Measurements from ENCODE around the gene SLC28A1.

SLC28A1 gene

DNA sequence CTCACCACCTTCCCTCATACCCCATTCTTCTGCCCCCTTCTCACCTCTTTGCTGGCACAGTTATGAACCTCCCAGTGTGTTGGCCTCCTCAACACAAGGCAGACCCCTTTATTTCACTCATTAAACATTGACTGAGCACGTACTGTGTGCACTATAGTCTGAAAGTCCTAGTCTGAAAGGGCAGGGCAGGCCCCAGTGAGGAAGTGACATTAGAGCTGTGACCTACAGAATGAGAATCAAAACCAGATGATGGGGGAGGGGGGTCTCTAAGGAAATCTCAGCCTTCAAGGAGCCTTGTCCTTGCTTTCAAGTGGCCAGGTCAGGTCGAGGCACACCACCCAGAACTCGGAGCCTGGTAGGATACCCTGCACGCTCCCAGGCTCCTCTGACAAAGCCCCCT lies 3.5 kb downstream of the SLC28A1 start:
- no peak for DNase-seq

DNA sequence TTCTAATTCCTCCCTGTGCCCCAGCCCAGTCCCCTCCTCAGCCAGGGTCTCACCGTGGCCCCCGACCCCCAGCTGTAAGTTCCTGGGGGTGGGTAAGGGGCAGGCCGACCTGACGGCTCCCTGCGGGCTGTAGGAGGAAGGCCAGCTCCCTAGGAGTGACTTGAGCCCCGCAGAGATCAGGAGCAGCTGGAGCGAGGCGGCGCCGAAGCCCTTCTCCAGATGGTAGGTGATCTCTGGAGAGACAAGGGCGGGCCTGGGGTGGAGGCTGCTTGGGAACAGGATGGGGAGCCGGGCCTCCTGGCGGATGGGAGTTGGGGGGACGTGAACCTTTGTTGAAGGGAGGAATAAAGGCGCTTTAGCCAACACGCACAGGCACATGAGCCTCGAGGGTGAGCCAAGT lies 4.2 kb downstream of the SLC28A1 start:
- DNase-seq: no peak

DNA sequence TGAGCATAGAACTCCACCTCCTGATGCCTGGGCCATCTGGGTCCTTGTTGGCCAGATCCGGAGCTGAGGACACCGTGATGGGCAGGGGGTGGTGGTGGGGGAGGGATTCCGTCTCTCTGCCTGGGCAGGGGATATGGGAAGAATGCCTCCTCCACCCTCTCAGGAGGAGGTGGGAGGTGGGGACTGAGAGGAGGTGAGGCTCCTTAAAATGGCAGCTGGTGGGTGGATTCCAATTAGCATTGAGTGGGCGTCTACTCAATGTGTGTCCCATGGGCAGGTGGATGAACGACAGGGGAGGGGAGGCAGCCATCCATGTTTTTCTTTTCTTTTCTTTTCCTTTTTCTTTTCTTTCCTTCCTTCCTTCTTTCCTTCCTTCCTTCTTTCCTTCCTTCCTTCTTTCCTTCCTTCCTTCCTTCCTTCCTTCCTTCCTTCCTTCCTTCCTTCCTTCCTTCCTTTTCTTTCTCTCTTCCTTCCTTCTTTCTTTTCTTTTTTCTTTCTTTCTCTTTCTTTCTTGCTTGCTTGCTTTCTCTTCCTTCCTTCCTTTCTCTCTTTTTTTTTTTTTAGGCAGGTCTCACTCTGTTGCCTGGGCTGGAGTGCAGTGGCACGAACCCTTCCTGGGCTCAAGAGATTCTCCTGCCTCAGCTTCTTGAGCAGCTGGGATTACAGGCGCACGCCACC lies 5.0 kb downstream of the SLC28A1 start:
- DNase-seq: no peak

DNA sequence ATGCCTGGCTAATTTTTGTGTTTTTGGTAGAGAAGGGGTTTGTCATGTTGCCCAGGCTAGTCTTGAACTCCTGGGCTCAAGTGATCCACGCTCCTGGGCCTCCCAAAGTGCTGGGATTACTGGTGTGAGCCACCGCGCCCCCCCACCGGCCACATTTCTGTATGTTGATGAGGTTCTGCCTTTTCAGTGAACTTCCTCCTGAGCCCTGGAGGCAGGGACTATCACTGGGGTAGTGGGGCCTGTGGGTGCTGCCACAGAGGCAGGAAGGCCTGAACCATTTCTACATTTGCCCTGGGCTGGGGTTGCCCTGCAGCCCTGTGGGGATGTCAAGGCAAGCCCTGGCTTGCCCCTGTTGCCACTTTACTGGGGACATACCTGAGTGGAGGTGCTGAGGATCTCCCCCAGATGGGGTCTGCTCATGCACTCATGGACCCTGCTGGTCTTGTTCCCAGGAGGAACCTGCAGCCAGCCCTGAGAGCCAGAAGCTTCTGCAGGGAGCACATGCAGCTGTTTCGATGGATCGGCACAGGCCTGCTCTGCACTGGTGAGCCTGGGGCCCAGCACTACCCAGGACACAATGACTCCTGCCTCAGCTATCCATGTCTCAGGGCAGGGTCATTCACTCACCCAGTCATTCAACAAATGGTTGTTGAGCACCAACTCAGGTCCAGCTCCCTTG lies 5.7 kb downstream of the SLC28A1 start:
- no peak for DNase-seq

DNA sequence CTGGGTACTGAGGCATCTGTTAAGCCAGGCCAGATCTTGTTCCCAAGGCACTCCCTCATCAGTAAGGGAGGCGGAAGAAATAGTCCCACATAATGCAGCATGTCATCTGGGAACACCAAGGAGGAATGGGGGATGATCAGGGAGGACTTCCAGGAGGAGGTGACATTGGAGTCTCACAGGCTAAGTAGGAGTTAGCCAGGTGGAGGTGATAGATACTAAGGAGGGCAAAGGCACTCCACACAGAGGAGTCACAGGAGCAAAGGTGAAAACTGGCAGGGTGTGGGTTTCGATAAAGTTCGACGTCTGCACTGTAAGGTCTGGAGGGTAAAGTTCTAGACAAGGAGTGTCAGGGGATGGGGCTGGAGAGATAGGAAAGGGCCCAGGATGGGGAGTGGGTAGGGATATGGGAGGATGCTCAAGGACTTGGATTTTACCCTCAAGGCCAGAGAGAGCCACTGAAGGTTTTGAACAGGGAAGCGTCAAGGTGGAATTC lies 6.3 kb downstream of the SLC28A1 start:
- DNase-seq: no peak

DNA sequence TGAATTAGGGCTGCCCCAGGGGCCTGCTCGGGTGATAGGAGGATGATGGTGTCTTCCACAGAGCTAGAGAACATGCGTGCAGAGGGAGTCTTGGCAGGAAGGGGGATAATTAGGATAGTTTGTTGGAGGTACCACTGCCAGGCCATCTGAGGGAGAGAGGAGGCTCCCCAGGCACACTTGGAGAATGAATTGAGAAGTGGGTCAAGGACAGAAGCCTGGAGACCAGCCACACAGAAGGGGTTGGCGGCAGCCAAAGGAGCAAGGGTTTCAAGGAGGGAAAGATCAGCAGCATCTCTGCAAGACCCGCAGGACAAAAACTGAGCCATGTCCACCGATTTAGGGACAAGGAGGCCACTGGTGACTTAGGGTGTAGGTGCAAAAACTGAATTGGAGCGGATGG lies 6.9 kb downstream of the SLC28A1 start:
- no peak for DNase-seq

DNA sequence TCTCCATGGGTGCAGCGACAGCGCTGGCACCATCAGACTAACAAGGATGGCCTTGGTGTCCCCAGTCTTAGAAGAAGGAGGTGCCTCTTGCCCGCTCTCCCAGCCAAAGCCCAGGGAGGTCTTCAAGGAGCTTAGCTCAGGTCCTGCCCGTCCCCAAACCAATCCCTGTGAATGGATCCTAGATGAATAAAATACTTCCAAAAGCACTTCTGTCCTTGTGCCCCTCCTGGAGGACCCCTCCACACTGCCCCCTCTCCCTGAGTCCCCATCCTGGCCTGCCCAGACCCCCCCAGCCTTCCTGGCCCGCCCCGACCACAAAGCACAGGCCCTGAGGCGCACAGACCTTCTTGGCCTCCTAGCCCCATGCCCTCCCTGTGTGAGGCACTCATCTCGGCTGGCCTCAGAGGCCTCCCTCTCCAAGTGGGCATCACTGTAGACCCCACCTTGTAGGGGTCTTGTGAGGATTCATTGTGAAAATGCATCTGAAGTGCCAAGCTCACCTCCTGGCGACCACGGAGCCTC lies 8.4 kb downstream of the SLC28A1 start:
- DNase-seq: no peak

DNA sequence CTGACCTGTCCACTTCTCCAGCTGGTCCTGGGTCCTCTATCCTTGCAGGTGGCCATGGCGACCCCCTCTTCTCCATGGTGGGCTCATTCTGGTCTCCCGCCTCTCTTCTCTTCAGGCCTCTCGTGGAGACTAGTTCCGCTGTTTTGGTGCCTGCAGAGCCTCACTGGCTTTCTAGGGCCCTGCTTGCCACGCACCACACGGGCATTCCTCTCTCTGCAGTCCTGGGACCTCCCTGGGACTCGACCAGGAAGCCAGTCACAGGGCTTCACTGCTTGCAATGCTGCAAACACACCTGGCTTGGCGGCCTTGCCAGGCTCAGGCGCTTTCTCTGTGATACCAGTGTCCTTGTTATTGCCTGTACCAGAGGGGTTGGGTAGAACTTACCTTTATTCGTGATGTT lies 9.1 kb downstream of the SLC28A1 start:
- no peak for DNase-seq

DNA sequence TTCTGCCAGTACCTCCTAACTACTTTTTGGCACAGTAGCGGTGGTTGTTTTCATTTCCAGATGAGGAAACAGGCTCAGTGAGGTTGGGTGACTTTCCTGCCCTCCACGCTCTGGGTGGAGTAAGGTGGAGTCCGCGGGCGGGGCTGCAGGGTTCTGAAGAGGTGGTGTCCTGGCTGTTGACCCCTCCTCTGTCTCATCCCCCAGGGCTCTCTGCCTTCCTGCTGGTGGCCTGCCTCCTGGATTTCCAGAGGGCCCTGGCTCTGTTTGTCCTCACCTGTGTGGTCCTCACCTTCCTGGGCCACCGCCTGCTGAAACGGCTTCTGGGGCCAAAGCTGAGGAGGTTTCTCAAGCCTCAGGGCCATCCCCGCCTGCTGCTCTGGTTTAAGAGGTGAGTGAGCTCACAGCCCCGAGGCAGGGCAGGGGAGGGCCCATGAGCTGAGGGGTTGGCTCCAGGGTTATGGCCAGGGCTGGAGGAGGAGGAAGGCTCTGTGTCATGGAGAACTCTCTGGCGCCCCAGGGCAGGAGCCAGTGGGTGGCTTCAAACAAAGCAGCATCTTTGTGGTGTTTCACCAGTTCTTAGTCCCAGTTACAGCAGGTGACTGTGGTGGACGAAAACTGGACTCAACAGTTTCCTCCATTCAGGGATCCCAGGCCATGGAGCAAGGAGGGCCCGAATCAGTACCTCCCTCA lies 10.4 kb downstream of the SLC28A1 start:
- no peak for DNase-seq

DNA sequence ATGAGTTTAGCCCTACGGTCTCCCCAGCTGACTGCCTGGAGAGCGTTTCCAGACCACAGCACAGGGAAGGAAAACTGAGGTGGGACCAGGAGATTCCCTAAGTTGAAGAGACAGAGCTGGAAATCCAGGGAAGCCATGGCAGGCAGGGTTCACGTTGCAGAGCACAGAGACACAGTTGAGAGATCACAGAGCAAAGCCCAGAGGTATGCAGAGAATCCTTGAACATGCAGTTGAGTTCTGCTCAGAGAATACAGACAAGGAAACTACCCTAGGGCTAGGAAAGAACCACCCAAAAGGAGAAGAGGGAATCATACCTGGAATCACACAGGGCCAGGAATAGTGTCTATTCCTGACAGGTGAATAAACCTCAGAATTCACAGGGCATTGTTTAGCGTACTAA lies 14.3 kb downstream of the SLC28A1 start:
- DNase-seq: no peak

DNA sequence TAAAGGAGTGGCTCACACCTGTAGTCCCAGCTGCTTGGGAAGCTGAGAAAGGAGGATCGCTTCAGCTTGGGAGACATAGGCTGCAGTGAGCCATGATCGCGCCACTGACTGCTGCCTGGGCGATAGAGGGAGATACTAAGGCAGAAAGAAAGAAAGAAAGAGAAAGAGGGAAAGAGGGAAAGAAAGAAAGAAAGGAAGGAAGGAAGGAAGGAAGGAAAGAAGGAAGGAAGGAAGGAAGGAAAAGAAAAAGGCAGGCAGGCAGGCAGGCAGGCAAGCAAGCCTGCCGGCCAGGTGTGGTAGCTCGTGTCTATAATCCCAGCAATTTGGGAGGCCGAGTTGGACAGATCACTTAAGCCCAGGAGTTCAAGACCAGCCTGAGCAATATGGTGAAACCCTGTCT lies 15.3 kb downstream of the SLC28A1 start:
- no peak for DNase-seq

DNA sequence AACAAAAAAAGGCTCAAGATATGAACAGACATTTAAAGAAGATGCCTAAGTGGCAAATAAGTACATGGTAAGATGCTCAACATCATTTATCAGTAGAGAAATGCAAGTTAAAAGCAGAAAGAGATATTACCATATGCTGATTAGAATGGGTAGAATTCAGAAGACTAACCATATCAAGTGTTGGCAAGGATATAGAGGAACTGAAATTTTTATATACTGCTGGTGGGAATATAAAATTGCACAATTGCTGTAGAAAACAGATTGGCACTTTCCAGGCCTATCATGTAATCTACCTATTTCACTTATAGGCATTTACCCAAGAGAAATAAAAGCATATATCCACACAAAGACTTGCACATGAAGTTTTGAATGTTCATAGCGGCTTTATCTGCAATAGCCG lies 17.1 kb downstream of the SLC28A1 start:
- no peak for DNase-seq

DNA sequence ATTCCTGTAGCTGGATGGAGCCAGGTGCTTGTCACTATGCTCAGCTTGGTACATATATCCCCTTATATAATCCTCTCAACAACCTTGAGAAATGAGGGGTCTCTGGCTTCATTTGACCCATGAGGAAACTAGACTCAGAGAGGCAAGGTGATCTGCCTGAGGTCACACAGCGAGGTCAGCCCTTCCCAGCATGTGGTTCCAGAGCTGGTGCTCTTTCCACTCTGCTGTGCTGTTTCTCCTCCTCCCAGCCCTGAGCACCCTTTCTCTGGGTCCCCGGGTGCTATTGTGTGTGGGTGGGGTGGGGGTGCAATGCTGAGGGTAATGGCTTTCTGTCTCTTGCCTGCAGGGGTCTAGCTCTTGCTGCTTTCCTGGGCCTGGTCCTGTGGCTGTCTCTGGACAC lies 19.3 kb downstream of the SLC28A1 start:
- DNase-seq: no peak

DNA sequence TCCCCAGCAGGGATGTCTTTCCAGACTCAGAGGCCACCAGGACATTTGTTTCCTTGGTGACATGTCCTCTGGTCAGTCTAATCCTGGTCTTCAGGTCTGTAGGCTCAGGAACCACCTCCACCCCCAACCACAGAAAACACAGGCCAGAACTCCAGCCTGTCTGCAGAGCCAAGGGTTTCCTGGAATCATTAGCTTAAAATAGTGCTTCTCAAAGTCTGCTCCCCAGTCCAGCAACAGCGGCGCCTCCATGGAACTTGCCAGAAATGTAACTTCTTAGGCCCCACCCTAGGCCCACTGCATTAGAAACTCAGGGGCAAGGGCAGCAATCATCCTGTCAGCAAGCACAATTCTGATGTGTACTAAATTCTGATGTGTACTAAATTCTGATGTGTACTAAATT lies 20.0 kb downstream of the SLC28A1 start:
- no peak for DNase-seq

DNA sequence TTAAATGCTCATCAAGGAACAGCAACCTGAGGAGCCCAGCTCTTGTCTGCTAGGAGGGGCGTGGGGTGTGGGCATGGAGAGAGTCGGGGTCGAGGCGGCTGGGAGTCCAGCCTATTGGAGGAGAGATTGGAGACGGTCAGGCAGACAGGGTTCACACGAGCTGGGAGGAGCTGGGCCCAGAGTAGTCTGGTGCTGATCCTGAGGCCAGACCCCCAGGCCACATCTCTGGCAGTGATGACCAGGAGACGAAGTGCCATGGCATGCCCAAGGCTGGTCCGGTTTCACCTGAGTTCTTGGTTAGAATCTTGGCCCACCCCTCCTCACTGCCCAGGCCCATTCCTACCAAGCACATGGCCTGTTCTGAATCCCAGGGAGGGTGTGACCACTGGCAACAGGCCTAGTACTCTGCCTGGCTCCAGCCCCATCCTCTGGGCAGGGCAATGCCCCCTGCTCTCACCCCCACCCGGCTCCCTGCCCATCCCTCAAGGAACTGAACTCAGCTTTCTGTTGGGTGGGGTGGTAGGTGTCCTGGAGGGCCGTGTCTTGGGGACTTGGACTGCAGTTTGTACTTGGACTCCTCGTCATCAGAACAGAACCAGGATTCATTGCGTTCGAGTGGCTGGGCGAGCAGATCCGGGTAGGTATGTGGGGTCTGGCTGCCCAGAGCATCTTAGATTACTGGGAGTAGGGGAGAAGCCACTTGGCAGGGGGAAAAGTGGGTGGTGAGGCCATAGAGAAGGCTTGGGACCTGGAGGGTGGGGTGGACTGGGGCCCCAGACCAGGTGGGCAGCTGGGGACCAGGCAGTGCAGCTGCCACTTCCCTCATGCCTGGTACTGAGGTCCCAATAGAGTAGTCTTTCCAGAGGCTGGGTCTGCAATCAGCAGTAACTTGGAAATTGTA lies 20.8 kb downstream of the SLC28A1 start:
- no peak for DNase-seq

DNA sequence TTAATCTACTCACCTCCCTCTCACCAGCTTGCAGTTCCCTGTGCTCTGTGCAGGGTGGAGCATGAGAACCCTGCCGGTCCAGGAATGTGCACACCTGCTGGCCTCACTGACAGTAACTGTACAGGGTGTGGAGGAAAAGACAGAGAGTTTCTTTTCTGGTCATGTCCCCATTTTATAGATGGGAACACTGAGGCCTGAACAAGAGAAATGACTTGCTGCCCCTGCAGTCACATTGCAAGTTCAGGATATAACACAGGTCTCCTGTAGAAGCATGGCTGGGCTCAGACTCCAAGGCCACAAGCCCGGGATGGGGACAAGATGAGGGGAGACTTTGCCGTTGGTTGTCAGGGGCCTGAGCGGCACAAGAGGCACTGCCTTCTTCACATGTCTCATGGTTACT lies 23.3 kb downstream of the SLC28A1 start:
- no peak for DNase-seq

DNA sequence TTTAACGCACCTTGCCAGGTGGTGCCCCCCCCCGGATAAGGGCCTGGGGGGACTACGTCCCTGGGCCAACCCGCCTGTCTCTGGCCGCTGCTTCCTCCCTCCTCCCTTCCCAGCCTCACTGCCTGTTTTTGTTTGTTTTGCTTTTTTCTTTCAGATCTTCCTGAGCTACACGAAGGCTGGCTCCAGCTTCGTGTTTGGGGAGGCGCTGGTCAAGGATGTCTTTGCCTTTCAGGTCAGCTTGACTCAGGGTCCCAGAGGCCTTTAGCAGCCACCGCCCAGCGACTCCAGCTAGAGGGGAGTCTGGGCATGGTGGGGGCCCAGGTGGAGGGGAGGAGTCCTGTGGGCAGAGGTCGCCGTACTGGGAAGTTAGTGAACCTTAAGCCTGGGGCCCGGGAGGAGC lies 24.1 kb downstream of the SLC28A1 start:
- DNase-seq: no peak

DNA sequence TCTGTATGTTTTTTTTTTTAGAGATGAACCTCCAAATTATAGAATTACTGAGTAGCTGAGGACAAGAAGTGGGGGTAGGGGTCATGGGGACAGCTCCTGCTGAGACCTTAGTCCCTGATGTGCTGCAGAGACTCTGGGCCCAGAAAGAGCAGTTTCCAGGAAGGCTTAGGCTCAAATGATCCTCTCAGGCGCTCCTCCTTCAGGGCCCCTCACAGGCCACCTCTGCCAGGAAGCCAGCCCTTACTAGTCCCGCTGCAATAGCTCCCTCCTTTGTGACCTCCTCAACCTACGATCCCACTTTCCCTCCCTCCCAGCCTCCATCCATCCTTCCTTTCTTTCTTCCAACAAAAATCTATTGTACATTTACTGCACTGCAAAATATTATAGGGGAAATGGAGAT lies 24.6 kb downstream of the SLC28A1 start:
- DNase-seq: no peak

DNA sequence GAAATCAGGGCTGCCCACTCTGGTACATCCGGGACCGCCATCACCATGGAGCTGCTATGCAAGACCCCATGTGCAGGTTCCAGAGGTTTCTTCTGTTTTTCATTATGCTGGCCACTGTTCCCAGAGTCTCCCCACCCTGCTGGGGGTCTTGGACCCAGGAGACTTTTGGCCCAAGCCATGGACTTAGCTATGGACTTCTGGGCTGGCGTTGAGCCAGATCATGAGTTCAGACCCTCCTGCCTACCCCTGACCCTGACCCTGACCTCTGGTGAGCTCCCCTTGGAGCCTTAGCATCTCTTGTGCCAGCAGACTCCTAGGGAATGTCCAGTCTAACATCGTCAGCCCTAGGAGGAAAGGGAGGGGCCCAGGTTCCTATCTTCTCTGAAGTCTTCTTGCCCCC lies 25.3 kb downstream of the SLC28A1 start:
- no peak for DNase-seq

DNA sequence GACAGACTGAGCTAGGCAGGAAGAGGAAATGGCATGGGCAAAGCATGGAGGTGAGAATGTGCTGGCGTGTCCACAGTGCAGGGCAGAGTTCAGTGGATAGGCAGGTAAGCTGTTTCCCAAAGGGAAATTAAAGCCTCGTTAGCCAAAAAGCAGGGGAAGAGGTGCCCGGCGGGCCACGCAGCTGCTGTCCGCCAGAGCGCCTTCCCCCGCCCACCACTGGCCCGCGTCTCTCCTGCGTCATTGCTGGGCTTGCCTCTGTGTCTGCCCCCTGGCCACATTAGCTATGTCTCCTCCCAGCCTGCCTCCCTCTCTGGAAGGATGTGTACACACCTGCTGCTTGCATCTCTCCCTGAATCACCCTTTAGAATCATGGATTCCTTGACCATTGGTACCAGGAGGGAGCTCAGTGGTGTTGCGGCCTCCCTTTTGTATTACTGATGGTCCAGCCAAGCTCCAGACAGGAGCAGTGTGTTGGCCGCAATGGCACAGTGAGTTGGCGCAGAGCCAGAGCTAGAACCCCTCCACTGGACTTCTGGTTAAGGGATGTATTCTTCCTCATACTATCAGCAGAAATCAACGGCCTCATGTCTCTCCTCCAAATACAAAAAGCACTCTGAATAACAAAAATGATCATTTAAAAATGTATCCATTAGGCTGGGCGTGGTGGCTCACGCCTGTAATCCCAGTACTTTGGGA lies 26.6 kb downstream of the SLC28A1 start:
- DNase-seq: no peak

DNA sequence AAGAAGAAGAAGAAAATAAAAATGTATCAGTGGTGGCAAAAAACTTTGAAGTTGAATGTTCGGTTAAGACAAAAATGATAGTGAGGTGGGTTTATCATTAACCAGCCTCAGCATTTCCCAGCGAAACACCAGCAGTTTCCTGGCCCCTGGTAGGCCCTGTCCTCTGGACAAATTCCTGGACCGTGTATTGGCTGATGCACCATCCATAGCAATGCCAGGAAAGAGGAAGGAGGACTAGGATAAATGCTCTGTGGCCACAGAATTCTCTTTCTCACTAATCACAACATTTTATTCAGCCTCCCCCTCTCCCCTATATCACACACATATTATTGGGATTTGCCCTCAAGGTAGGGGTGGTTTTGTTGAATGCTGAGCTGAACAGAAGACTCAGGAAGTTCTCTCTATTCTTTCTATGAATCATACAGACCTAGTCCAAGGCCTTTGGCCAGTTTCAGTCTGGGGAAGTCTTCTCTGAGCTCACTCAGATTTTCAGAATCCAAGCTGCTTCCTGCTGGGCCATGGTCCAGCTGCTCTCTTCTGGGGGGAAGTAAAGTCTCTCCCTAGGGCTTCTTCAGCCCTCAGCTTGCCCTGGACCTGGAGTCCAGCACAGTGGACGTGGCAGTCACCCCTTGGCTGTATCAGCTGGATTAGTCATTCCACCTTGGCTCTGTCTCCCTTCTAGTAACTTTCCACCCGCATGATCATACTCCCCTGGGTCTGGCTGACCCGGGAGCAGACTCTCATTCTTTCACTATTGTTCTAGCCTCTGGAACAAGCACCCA lies 27.6 kb downstream of the SLC28A1 start:
- no peak for DNase-seq

DNA sequence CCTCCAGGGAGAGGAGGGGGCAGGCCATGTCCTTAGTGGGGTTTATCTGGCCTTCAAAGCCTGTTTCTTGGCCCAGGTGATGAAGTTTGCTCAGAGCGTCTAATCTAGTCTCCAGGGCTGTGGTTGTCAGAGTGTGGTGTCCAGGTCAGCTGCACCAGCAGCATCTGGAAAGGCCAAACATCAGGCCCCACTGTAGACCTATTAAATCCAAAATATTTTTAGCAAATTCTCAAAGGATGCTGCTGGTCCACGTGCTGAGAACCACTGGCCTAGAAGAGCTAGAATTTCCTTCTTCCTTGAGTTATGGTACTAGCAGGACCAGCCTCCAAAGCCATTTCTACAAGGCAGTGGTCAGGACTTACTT lies 28.9 kb downstream of the SLC28A1 start:
- DNase-seq: no peak

All from activated naive CD4-positive, alpha-beta T cell (primary cell).